GM12801 (cell line): Measurements from ENCODE around the gene KLF9.

Experiments used
- TF ChIP-seq, protein P1 (sequence below): IDR thresholded peaks from one replicate; pipeline ENCODE4 v1.5.1; 2011; ENCODE audit warnings: control low read depth; ENCODE audit not compliant: insufficient read length; ENCODE audit errors: extremely low read depth

Gene KLF9

GRCh38 chr9:70374962-70375618 lies 39.4 kb downstream of the KLF9 start:
- TF ChIP-seq, protein P1, sequence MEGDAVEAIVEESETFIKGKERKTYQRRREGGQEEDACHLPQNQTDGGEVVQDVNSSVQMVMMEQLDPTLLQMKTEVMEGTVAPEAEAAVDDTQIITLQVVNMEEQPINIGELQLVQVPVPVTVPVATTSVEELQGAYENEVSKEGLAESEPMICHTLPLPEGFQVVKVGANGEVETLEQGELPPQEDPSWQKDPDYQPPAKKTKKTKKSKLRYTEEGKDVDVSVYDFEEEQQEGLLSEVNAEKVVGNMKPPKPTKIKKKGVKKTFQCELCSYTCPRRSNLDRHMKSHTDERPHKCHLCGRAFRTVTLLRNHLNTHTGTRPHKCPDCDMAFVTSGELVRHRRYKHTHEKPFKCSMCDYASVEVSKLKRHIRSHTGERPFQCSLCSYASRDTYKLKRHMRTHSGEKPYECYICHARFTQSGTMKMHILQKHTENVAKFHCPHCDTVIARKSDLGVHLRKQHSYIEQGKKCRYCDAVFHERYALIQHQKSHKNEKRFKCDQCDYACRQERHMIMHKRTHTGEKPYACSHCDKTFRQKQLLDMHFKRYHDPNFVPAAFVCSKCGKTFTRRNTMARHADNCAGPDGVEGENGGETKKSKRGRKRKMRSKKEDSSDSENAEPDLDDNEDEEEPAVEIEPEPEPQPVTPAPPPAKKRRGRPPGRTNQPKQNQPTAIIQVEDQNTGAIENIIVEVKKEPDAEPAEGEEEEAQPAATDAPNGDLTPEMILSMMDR, result no peak

DNA sequence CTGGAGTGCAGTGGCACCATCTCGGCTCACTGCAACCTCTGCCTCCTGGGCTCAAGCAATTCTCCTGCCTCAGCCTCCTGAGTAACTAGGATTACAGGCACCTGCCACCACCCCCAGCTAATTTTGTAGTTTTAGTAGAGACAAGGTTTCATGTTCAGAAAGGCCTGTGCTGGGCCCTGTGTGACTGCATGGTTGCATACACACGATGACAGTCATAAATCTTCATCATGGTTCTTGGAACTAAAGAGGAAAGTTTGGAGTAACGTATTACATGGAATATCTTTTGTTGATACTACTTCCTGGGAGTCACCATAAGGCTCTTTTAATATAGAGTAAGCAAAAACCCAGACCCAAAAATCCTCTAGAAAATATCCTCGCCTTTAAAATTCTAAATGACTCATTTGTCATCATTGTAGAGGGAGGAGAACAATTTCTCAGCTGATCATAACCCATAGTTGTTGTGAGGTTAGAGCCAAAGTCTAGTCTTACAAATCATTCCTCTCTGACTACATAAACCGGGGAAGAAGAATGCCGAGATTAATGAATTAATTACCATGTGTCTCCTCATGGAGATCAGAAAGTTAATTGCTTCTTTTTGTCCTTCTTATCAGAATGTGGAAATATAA lies 47.0 kb downstream of the KLF9 start:
- TF ChIP-seq, protein P1, result no peak

DNA sequence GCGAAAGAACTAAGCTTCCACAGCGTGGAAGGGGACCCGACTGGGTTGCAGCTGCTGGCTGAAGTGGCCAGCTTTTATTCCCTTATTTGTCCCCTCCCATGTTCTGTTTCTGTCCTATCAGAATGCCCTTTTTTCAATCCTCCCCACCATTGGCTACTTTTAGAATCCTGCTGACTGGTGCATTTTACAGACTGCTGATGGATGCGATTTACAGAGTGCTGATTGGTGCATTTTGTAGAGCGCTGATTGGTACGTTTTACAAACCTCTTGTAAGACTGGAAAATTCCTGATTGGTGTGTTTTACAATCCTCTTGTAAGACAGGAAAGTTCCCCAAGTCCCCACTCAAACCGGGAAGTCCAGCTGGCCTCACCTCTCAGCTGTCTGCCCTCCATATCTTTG lies 50.7 kb downstream of the KLF9 start:
- TF ChIP-seq, protein P1, result no peak

- TF ChIP-seq, protein P1, result no peak
These were observed 51.5 kb downstream of the KLF9 start for GRCh38 chr9:70362952-70363351.

DNA sequence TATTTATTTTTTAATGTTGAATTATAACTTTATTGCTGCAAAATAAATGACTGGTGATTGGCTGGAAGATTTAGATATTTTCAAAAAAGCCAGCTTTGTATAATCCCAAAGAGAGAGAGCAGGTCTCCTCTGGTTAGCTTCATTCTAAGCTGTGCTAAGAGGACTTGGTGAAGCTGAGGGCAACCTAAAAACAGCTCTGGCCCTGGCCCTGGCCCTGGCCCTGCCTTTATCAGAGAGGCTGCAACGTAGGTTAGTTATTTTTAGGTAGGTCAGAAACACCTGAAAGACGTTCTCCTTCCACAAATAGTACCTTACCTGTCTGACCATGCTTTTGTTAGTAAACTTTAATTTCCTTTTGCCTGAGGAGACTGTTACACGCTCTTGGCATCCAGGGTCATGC lies 58.7 kb downstream of the KLF9 start:
- TF ChIP-seq, protein P1, result no peak

DNA sequence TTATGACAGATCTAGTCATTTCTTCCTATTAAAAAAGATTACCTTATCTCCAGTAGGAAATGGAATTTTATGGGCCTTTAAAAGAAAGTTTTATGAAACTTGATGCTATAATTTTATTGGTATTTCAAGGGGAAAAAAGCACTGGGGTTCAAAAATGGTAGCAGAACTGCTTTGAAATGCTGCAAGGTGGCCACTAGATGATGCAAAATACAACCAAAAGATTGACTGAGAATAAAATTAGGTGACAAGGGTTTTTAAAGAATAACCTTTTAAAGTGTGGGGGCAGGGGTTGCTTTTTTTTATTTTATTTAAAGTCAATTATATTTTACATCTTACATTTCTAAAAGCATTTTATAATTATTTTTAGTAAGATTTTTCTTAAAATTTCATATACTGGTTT lies 61.7 kb downstream of the KLF9 start:
- TF ChIP-seq, protein P1, result no peak

DNA sequence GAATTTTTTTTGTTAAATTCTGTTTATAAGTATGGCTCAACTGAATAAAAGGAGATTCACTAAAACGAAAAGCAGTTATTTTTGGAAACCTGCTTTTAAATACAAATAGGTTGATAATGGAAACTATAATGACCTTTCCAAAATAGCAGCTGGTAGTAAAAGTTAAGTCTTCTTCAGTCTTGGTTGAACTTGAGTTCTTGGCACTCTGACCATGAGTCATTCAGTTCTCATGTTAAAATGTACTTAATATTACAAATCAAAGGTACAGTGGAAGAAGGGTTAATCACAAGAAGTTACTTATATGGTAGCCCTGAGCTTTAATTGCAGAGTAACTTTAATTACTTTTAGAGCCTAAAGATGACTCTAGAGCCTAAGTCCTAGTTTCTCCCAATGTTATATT lies 62.1 kb downstream of the KLF9 start:
- TF ChIP-seq, protein P1, result no peak
